Astrocyte (in vitro differentiated cells and primary cell): ENCODE measurements around the gene SYNGR2. TPM values are rescaled to one million over a fixed set of nuclear protein-coding genes. Genes with fewer than 3 reads are reported as not detected.

ENCODE experiments used
- DNase-seq: peaks from one replicate; pipeline ENCODE4 v3.0.0-alpha.2; 2010; ENCODE audit warnings: low read depth
- FAIRE-seq: peaks from 2 replicates; lab custom pipeline; 2011; peaks lifted over from hg19 to GRCh38; lab: Jason Lieb, UNC
- H2AFZ ChIP-seq: 2 replicates; pipeline ENCODE4 v1.6.0; 2012; ENCODE audit warnings: low read depth, low read length, inconsistent platforms
- H3K27ac ChIP-seq: 2 replicates; pipeline ENCODE4 v1.5.1; 2011; ENCODE audit warnings: low read depth, low read length, inconsistent platforms
- H3K27me3 ChIP-seq: 2 replicates; pipeline ENCODE4 v1.6.0; 2011; ENCODE audit warnings: low read length, inconsistent platforms; ENCODE audit not compliant: insufficient read depth
- H3K36me3 ChIP-seq: 2 replicates; pipeline ENCODE4 v1.5.1; 2011; ENCODE audit warnings: low read length, inconsistent platforms; ENCODE audit not compliant: insufficient read depth
- H3K4me1 ChIP-seq: 2 replicates; pipeline ENCODE4 v1.5.1; 2011; ENCODE audit warnings: low read length, inconsistent platforms; ENCODE audit not compliant: insufficient read depth
- H3K4me2 ChIP-seq: 2 replicates; pipeline ENCODE4 v1.6.0; 2012; ENCODE audit warnings: low read length, inconsistent platforms
- H3K4me3 ChIP-seq: 2 replicates; pipeline ENCODE4 v1.5.1; 2011; ENCODE audit warnings: low read depth, mild to moderate bottlenecking, low read length, inconsistent platforms; ENCODE audit not compliant: insufficient read depth
- H3K79me2 ChIP-seq: 2 replicates; pipeline ENCODE4 v1.6.0; 2012; ENCODE audit warnings: mild to moderate bottlenecking, low read length, inconsistent platforms; ENCODE audit not compliant: insufficient read depth
- H3K9ac ChIP-seq: 2 replicates; pipeline ENCODE4 v1.6.0; 2012; ENCODE audit warnings: mild to moderate bottlenecking, low read length, inconsistent platforms
- H3K9me3 ChIP-seq: 2 replicates; pipeline ENCODE4 v1.5.1; 2012; ENCODE audit warnings: low read depth, mild to moderate bottlenecking, low read length, inconsistent platforms; ENCODE audit not compliant: insufficient read depth
- H4K20me1 ChIP-seq: 2 replicates; pipeline ENCODE4 v1.6.0; 2012; ENCODE audit warnings: low read length, inconsistent platforms; ENCODE audit not compliant: insufficient read depth
- H3K27ac Mint-ChIP-seq: one replicate; pipeline ENCODE4 v1.8.0; 2021; ENCODE audit warnings: mild to moderate bottlenecking, mixed read lengths; ENCODE audit not compliant: unreplicated experiment
- H3K27me3 Mint-ChIP-seq: one replicate; pipeline ENCODE4 v1.8.0; 2021; ENCODE audit warnings: low read depth, mixed read lengths; ENCODE audit not compliant: unreplicated experiment
- H3K36me3 Mint-ChIP-seq: one replicate; pipeline ENCODE4 v1.8.0; 2021; ENCODE audit warnings: low read depth, mixed read lengths; ENCODE audit not compliant: unreplicated experiment
- H3K4me1 Mint-ChIP-seq: one replicate; pipeline ENCODE4 v1.8.0; 2021; ENCODE audit warnings: low read depth, mixed read lengths; ENCODE audit not compliant: unreplicated experiment
- H3K4me3 Mint-ChIP-seq: one replicate; pipeline ENCODE4 v1.8.0; 2021; ENCODE audit warnings: mild to moderate bottlenecking, moderate library complexity, mixed read lengths; ENCODE audit not compliant: unreplicated experiment
- H3K9me3 Mint-ChIP-seq: one replicate; pipeline ENCODE4 v1.8.0; 2021; ENCODE audit warnings: mild to moderate bottlenecking, mixed read lengths; ENCODE audit not compliant: unreplicated experiment
- CTCF ChIP-seq: IDR thresholded peaks from 2 replicates; pipeline ENCODE4 v1.5.1; 2011; ENCODE audit warnings: low read depth, mild to moderate bottlenecking, inconsistent platforms, low read length, moderate library complexity; ENCODE audit not compliant: insufficient read depth
- EZH2 ChIP-seq: IDR thresholded peaks from 2 replicates; pipeline ENCODE4 v1.6.1; 2012; ENCODE audit warnings: mild to moderate bottlenecking, low read length, inconsistent platforms; ENCODE audit not compliant: insufficient read depth
- total RNA-seq: library from RNA; stranded (reverse); gene quantifications from 2 replicates; pipeline ENCODE4 v1.2.1, GENCODE V29; 2021

Gene SYNGR2
- total RNA-seq, 1 donor from 2014 or later, result 82.2 TPM

- FAIRE-seq, result no peak
- peak; percentile 49 for DNase-seq
These were observed 26.1 kb upstream of the SYNGR2 start for GRCh38 chr17:78142119-78142861.

GRCh38 chr17:78143214-78144146, 24.9 kb upstream of the SYNGR2 start:
- no peaks in the 10 kb centered on the region for H3K9me3 ChIP-seq
- H3K4me1 ChIP-seq, result peaks cover 10% of the 10 kb centered on the region
- no peaks in the 10 kb centered on the region for H3K9me3 Mint-ChIP-seq
- no peak for FAIRE-seq
- no peaks in the 10 kb centered on the region for H3K36me3 Mint-ChIP-seq
- TF ChIP-seq CTCF (no peak), EZH2 (no peak)
- H3K36me3 ChIP-seq, result no peaks in the 10 kb centered on the region
- H3K79me2 ChIP-seq, result no peaks in the 10 kb centered on the region
- no peaks in the 10 kb centered on the region for H3K27me3 ChIP-seq
- H3K4me3 Mint-ChIP-seq, result no peak overlapping the region
- H3K27ac ChIP-seq, result no peak overlapping the region
- no peaks in the 10 kb centered on the region for H3K27me3 Mint-ChIP-seq
- no peak overlapping the region for H2AFZ ChIP-seq
- H3K4me3 ChIP-seq, result no peak overlapping the region
- H4K20me1 ChIP-seq, result no peaks in the 10 kb centered on the region
- H3K4me1 Mint-ChIP-seq, result peaks cover 15% of the 10 kb centered on the region
- no peak overlapping the region for H3K4me2 ChIP-seq
- no peak overlapping the region for H3K9ac ChIP-seq
- no peak for DNase-seq
- no peak overlapping the region for H3K27ac Mint-ChIP-seq

More at GRCh38 chr17:78142119-78142861, 26.1 kb upstream of the SYNGR2 start:
- peaks cover 10% of the 10 kb centered on the region for H3K4me1 ChIP-seq
- Mint-ChIP-seq H3K4me1 (peaks cover 15% of the 10 kb centered on the region), H3K4me3 (no peak overlapping the region), H3K27ac (no peak overlapping the region), H3K27me3 (no peaks in the 10 kb centered on the region), H3K36me3 (no peaks in the 10 kb centered on the region), H3K9me3 (no peaks in the 10 kb centered on the region)
- no peaks in the 10 kb centered on the region for H4K20me1 ChIP-seq
- no peak overlapping the region for H3K9ac ChIP-seq
- no peaks in the 10 kb centered on the region for H3K27me3 ChIP-seq
- H3K36me3 ChIP-seq, result no peaks in the 10 kb centered on the region
- no peaks in the 10 kb centered on the region for H3K79me2 ChIP-seq
- TF ChIP-seq EZH2 (no peak), CTCF (no peak)
- H3K27ac ChIP-seq, result no peak overlapping the region
- no peak overlapping the region for H3K4me2 ChIP-seq
- no peak overlapping the region for H3K4me3 ChIP-seq
- no peak overlapping the region for H2AFZ ChIP-seq
- H3K9me3 ChIP-seq, result no peaks in the 10 kb centered on the region
